Measurements from ENCODE around the gene MLH3. TPM values are rescaled to one million over a fixed set of nuclear protein-coding genes. Genes with fewer than 3 reads are reported as not detected.

The MLH3 gene
- total RNA-seq, 1 donor from 2014 or later = 18.2 TPM

DNA sequence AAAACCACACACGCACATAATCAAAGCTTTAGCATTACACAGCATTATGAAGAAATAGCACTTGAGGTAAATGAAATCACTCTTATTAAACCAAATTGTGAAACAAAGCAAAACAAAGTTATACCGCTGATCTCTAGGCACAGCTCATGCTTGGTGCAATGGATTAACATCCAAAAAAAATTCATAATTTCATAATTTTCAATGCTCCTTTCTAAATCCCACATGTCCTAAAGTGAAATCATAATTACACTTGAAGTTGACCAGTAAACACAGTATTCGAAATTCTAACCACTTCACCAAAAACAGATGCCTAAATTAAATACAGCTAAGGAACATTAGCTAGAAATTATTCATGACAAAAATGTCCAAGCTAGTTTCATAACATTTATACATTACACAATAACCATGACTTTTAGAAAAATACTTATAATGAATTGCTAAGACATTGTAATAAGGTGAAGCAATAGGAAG lies 1.5 kb downstream of the MLH3 start:
- Histone ChIP-seq H3K4me1 (peaks cover 42% of the 10 kb centered on the region), H3K4me3 (peak overlapping the region; percentile 74), H3K36me3 (no peaks in the 10 kb centered on the region), H3K27me3 (ENCODE audit: low read depth) (no peaks in the 10 kb centered on the region), H3K27ac (replicated peaks) (peak overlapping the region; percentile 91), H3K9me3 (replicated peaks) (no peaks in the 10 kb centered on the region)
- no peak for TF ChIP-seq CTCF (IDR thresholded peaks at IDR 0.05; ENCODE audit: borderline replicate concordance)
- intact Hi-C loops (cut with micrococcal nuclease) = no loop called here
- no peak for DNase-seq

- no peak for TF ChIP-seq CTCF (IDR thresholded peaks at IDR 0.05; ENCODE audit: borderline replicate concordance)
- no peak for DNase-seq
- Histone ChIP-seq H3K27me3 (ENCODE audit: low read depth) (no peaks in the 10 kb centered on the region), H3K4me3 (peak overlapping the region; percentile 4), H3K36me3 (no peaks in the 10 kb centered on the region), H3K27ac (replicated peaks) (peak overlapping the region; percentile 91), H3K9me3 (replicated peaks) (no peaks in the 10 kb centered on the region), H3K4me1 (peaks cover 48% of the 10 kb centered on the region)
- intact Hi-C loops (cut with micrococcal nuclease) = no loop called here
Measured at GRCh38 chr14:75049136-75049535, 2.1 kb downstream of the MLH3 start.

DNA sequence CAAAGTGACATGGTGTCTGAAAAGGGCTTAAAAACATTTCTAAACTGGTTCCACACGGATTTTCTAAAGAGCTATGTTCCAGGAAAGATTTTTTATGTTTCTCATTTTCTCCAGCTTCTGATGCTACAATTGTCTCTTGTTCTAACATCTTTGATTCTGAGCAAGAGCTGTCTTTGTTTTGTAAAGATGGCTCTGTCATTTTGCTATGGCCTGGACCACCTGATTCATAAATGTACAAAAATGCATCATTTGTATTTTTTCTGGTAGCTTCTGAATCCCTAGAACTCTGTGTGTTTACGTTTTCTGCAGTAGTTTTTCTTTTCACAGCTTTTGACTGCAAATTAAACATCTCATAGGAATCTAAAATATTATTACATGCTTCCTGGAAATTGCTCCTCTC lies 3.2 kb downstream of the MLH3 start:
- DNase-seq = no peak
- Histone ChIP-seq H3K27ac (replicated peaks) (no peak overlapping the region), H3K36me3 (no peaks in the 10 kb centered on the region), H3K9me3 (replicated peaks) (no peaks in the 10 kb centered on the region), H3K27me3 (ENCODE audit: low read depth) (no peaks in the 10 kb centered on the region), H3K4me3 (no peak overlapping the region), H3K4me1 (peaks cover 50% of the 10 kb centered on the region)
- no peak for TF ChIP-seq CTCF (IDR thresholded peaks at IDR 0.05; ENCODE audit: borderline replicate concordance)
- intact Hi-C loops (cut with micrococcal nuclease) = no loop called here

GRCh38 chr14:75047506-75047905 lies 3.8 kb downstream of the MLH3 start:
- intact Hi-C loops (cut with micrococcal nuclease) = no loop called here
- Histone ChIP-seq H3K4me3 (no peak overlapping the region), H3K36me3 (no peaks in the 10 kb centered on the region), H3K4me1 (peaks cover 50% of the 10 kb centered on the region), H3K9me3 (replicated peaks) (no peaks in the 10 kb centered on the region), H3K27ac (replicated peaks) (no peak overlapping the region), H3K27me3 (ENCODE audit: low read depth) (no peaks in the 10 kb centered on the region)
- DNase-seq = no peak
- TF ChIP-seq CTCF (IDR thresholded peaks at IDR 0.05; ENCODE audit: borderline replicate concordance) = no peak

GRCh38 chr14:75046899-75047298 lies 4.4 kb downstream of the MLH3 start:
- H3K4me3 ChIP-seq = no peak overlapping the region
- no peaks in the 10 kb centered on the region for H3K9me3 ChIP-seq (replicated peaks)
- intact Hi-C loops (cut with micrococcal nuclease) = no loop called here
- H3K4me1 ChIP-seq = peaks cover 54% of the 10 kb centered on the region
- DNase-seq = no peak
- no peaks in the 10 kb centered on the region for H3K27me3 ChIP-seq (ENCODE audit: low read depth)
- peaks cover 4% of the 10 kb centered on the region for H3K36me3 ChIP-seq
- TF ChIP-seq CTCF (IDR thresholded peaks at IDR 0.05; ENCODE audit: borderline replicate concordance) = no peak
- H3K27ac ChIP-seq (replicated peaks) = no peak overlapping the region

DNA sequence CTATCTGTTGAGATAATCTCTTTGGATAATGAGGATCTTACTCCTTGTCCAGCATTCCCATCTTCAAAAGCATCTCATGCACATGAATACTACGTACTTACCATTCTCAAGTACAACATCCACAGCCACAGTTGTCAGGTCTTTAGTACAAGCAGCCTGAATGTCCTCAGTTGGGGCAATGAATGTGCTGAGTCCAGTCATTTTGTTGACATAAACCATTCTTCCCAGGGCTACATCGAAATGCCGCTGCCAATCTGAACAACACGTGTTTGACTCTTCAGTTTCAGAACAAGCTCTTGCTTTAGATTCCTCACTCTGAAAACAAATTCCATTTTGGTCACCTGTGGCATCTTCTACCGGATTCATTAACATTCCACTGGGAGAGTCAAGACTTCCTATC lies 5.0 kb downstream of the MLH3 start:
- intact Hi-C loops (cut with micrococcal nuclease) = no loop called here
- Histone ChIP-seq H3K36me3 (peaks cover 11% of the 10 kb centered on the region), H3K27ac (replicated peaks) (no peak overlapping the region), H3K4me1 (peaks cover 57% of the 10 kb centered on the region), H3K27me3 (ENCODE audit: low read depth) (no peaks in the 10 kb centered on the region), H3K4me3 (no peak overlapping the region), H3K9me3 (replicated peaks) (no peaks in the 10 kb centered on the region)
- DNase-seq = no peak
- TF ChIP-seq CTCF (IDR thresholded peaks at IDR 0.05; ENCODE audit: borderline replicate concordance) = no peak
